CD14-positive monocyte (primary cell): ENCODE results near the gene WDR17. TPM values are rescaled to one million over a fixed set of nuclear protein-coding genes. Genes with fewer than 3 reads are reported as not detected.

ENCODE experiments used
- DNase-seq, 3 donors: peaks; one replicate each; pipeline ENCODE4 v3.0.0-alpha.2; 2011 to 2022
- H2AFZ ChIP-seq: 2 replicates; pipeline ENCODE4 v1.6.0; 2012; ENCODE audit warnings: mild to moderate bottlenecking, low read depth, low read length, inconsistent platforms; ENCODE audit not compliant: insufficient read depth, poor library complexity, severe bottlenecking
- H3K27ac ChIP-seq, 2 donors: 1 replicate in 1 of 2; 2 replicates in 1 of 2; pipeline ENCODE4 v1.5.1; 2012 to 2013; ENCODE audit warnings: low read length in 2 of 2, control low read depth in 1 of 2, inconsistent platforms in 1 of 2, low read depth in 1 of 2, mild to moderate bottlenecking in 1 of 2
- H3K27me3 ChIP-seq, 2 donors: one replicate each; pipeline versions ENCODE4 v1.6.0 to v1.6.1; 2011 to 2013; ENCODE audit warnings: low read length in 2 of 2; ENCODE audit not compliant: control insufficient read depth in 2 of 2, insufficient read depth in 2 of 2
- H3K36me3 ChIP-seq, 2 donors: replicated peaks in 1 of 2; 1 replicate in 1 of 2; 2 replicates in 1 of 2; pipeline versions ENCODE4 v1.5.1 to v1.6.1; 2012 to 2013; ENCODE audit warnings: low read length in 2 of 2, control low read depth in 1 of 2, inconsistent platforms in 1 of 2, mild to moderate bottlenecking in 1 of 2; ENCODE audit not compliant: insufficient read depth in 2 of 2, control insufficient read depth in 1 of 2
- H3K4me1 ChIP-seq, 2 donors: 1 replicate in 1 of 2; 2 replicates in 1 of 2; pipeline versions ENCODE4 v1.5.1 to v1.6.1; 2012 to 2013; ENCODE audit warnings: low read length in 2 of 2, control low read depth in 1 of 2, inconsistent platforms in 1 of 2, mild to moderate bottlenecking in 1 of 2, moderate library complexity in 1 of 2; ENCODE audit not compliant: insufficient read depth in 2 of 2, control insufficient read depth in 1 of 2
- H3K4me2 ChIP-seq: replicated peaks from 2 replicates; pipeline ENCODE3; 2012; ENCODE audit warnings: low read length, moderate library complexity, mild to moderate bottlenecking; ENCODE audit not compliant: poor library complexity, severe bottlenecking; ENCODE audit errors: extremely low read depth
- H3K4me3 ChIP-seq, 3 experiments: fragments of 200-600 bp in 1 of 3; sonication (generic) in 1 of 3; replicated peaks in 1 of 3; 1 replicate in 2 of 3; 2 replicates in 1 of 3; pipeline ENCODE4 v1.5.1; 2011 to 2013; ENCODE audit warnings: low read length in 3 of 3, mild to moderate bottlenecking in 3 of 3, control low read depth in 2 of 3, low read depth in 2 of 3, inconsistent platforms in 1 of 3, moderate library complexity in 1 of 3
- H3K79me2 ChIP-seq: 2 replicates; pipeline ENCODE4 v1.6.0; 2012; ENCODE audit warnings: mild to moderate bottlenecking, control low read depth, inconsistent platforms, low read length, moderate library complexity; ENCODE audit not compliant: insufficient read depth
- H3K9ac ChIP-seq: 2 replicates; pipeline ENCODE4 v1.6.0; 2017; ENCODE audit warnings: low read length, mild to moderate bottlenecking; ENCODE audit not compliant: insufficient read depth, poor library complexity, severe bottlenecking
- H3K9me3 ChIP-seq, 2 donors: replicated peaks in 1 of 2; 1 replicate in 1 of 2; 2 replicates in 1 of 2; pipeline versions ENCODE4 v1.5.1 to v1.6.1; 2012 to 2013; ENCODE audit warnings: low read length in 2 of 2, control low read depth in 1 of 2; ENCODE audit not compliant: control insufficient read depth in 1 of 2, insufficient read depth in 1 of 2
- H4K20me1 ChIP-seq: 2 replicates; pipeline ENCODE4 v1.6.0; 2012; ENCODE audit warnings: mild to moderate bottlenecking, low read length, control low read depth, moderate library complexity; ENCODE audit not compliant: insufficient read depth
- H3K27ac Mint-ChIP-seq, 7 donors: one replicate each; pipeline ENCODE4 v1.8.0; 2020; ENCODE audit warnings: mild to moderate bottlenecking in 7 of 7, mixed read lengths in 7 of 7, moderate library complexity in 6 of 7, inconsistent platforms in 2 of 7
- H3K27me3 Mint-ChIP-seq, 3 donors: one replicate each; pipeline ENCODE4 v1.8.0; 2021 to 2022; ENCODE audit warnings: low read depth in 3 of 3, mild to moderate bottlenecking in 3 of 3, mixed read lengths in 3 of 3, moderate library complexity in 3 of 3, inconsistent platforms in 1 of 3
- H3K36me3 Mint-ChIP-seq, 2 donors: one replicate each; pipeline ENCODE4 v1.8.0; 2020; ENCODE audit warnings: mixed read lengths in 2 of 2, inconsistent platforms in 1 of 2, mild to moderate bottlenecking in 1 of 2
- H3K4me1 Mint-ChIP-seq: one replicate; pipeline ENCODE4 v1.8.0; 2020; ENCODE audit warnings: mild to moderate bottlenecking, mixed read lengths
- H3K4me3 Mint-ChIP-seq, 2 donors: one replicate each; pipeline ENCODE4 v1.8.0; 2020; ENCODE audit warnings: mild to moderate bottlenecking in 2 of 2, mixed read lengths in 2 of 2, moderate library complexity in 1 of 2
- H3K9me3 Mint-ChIP-seq, 7 donors: one replicate each; pipeline ENCODE4 v1.8.0; 2020 to 2022; ENCODE audit warnings: mixed read lengths in 7 of 7, mild to moderate bottlenecking in 6 of 7, moderate library complexity in 6 of 7, inconsistent platforms in 2 of 7
- whole genome bisulfite sequencing: methylation state at CpG from one replicate; pipeline ENCODE4 v1.1.5; 2013; ENCODE audit warnings: missing lambda C conversion rate; ENCODE audit not compliant: insufficient coverage; 5-methylcytosine and 5-hydroxymethylcytosine counted together
- intact Hi-C, 2 donors: fragments of 100-400 bp; cut with micrococcal nuclease; formaldehyde crosslinking; loops; one replicate each; pipeline versions ENCODE4 v1.15.0 to v1.15.1; 2023
- polyA plus RNA-seq, 3 donors: library from polyadenylated mRNA; depleted of rRNA in 1 of 3; unstranded in 2 of 3; stranded (reverse) in 1 of 3; fragments of 300-500 nt in 2 of 3; fragments of >200 nt in 1 of 3; fragmentation: Illumina TruSeq in 2 of 3; gene quantifications; 1 replicate in 2 of 3; 2 replicates in 1 of 3; pipeline ENCODE4 v1.2.3, GENCODE V29; 2012 to 2021
- TF ChIP-seq, protein P1 (sequence below): fragments of 200-600 bp; IDR thresholded peaks from one replicate; pipeline ENCODE4 v1.8.0; 2022; ENCODE audit warnings: antibody characterized with exemption, mild to moderate bottlenecking

Gene WDR17
- polyA plus RNA-seq, 3 donors, result 0.22 to 2.1 (median 1.1) TPM

DNA sequence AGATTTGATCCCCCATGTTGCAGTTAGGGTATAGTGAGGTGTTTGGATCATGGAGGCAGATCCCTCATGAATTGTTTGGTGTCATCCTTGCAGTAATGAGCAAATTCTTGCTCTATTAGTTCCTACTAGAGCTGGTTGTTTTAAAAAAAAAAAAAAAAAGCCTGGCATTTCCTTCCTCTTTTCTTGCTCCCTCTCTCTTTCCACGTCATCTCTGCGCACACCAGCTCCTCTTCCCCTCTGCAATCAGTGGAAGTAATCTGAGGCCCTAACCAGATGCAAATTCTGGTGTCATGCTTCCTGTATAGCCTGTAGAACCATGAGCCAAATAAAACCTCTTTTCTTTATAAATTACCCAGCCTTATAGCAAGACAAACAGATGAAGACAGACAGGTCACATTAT is 24.5 kb downstream of the WDR17 start:
- TF ChIP-seq, protein P1, sequence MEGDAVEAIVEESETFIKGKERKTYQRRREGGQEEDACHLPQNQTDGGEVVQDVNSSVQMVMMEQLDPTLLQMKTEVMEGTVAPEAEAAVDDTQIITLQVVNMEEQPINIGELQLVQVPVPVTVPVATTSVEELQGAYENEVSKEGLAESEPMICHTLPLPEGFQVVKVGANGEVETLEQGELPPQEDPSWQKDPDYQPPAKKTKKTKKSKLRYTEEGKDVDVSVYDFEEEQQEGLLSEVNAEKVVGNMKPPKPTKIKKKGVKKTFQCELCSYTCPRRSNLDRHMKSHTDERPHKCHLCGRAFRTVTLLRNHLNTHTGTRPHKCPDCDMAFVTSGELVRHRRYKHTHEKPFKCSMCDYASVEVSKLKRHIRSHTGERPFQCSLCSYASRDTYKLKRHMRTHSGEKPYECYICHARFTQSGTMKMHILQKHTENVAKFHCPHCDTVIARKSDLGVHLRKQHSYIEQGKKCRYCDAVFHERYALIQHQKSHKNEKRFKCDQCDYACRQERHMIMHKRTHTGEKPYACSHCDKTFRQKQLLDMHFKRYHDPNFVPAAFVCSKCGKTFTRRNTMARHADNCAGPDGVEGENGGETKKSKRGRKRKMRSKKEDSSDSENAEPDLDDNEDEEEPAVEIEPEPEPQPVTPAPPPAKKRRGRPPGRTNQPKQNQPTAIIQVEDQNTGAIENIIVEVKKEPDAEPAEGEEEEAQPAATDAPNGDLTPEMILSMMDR, result no peak
- Histone ChIP-seq H3K27me3 (no peaks in the 10 kb centered on the region), H2AFZ (no peak overlapping the region), H3K27ac (peak overlapping the region in 1 of 2 donors; percentile 74), H3K4me3 (peak overlapping the region in 1 of 3 experiments; percentile 37), H3K4me2 (peak overlapping the region; percentile 31), H3K9ac (no peak overlapping the region), H3K79me2 (no peaks in the 10 kb centered on the region), H3K36me3 (no peaks in the 10 kb centered on the region), H3K9me3 (no peaks in the 10 kb centered on the region), H3K4me1 (peaks cover 17 to 22% of the 10 kb centered on the region in 2 donors), H4K20me1 (no peaks in the 10 kb centered on the region)
- peaks cover 0 to 3% (median 1%) of the 10 kb centered on the region in 3 donors for H3K27me3 Mint-ChIP-seq
- intact Hi-C loops, result no loop called here
- 0% methylated on average over 2 of the region's 2 CpGs for WGBS
- H3K4me1 Mint-ChIP-seq, result peaks cover 26% of the 10 kb centered on the region
- H3K27ac Mint-ChIP-seq, result peak overlapping the region; percentile 70 to 90 (median 82)
- peak; percentile 80 to 87 (median 81) for DNase-seq
- H3K36me3 Mint-ChIP-seq, result no peaks in the 10 kb centered on the region
- H3K9me3 Mint-ChIP-seq, result peaks cover 0 to 13% (median 9%) of the 10 kb centered on the region in 7 donors
- no peak overlapping the region for H3K4me3 Mint-ChIP-seq

DNA sequence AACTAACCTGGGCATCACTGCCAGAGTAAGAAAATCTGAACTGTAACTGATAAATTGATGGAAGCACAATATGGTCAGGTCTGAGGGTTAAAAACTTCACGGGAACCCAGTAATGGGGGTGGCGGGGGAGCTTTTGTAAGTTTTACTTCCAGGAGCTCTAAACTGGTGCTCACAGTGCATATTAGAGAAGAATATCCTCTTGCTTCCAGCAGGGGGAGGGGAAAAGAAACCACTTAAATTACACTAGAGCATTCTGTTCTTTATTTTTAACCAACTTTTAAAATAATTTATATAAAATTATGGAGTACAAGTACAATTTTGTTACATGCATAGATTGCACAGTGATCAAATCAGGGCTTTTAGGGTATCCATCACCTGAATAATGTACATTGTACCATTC is 33.7 kb downstream of the WDR17 start:
- Mint-ChIP-seq H3K36me3 (no peaks in the 10 kb centered on the region), H3K4me3 (no peak overlapping the region), H3K27ac (no peak overlapping the region), H3K9me3 (peaks cover 3 to 10% (median 5%) of the 10 kb centered on the region in 7 donors), H3K27me3 (peaks cover 0 to 3% (median 1%) of the 10 kb centered on the region in 3 donors), H3K4me1 (peaks cover 2% of the 10 kb centered on the region)
- Histone ChIP-seq H3K9ac (no peak overlapping the region), H3K4me3 (no peak overlapping the region), H3K27me3 (no peaks in the 10 kb centered on the region), H3K4me2 (no peak overlapping the region), H3K9me3 (no peaks in the 10 kb centered on the region), H3K79me2 (no peaks in the 10 kb centered on the region), H3K36me3 (no peaks in the 10 kb centered on the region), H2AFZ (no peak overlapping the region), H4K20me1 (no peaks in the 10 kb centered on the region), H3K4me1 (no peaks in the 10 kb centered on the region), H3K27ac (no peak overlapping the region)
- intact Hi-C loops, result no loop called here
- 80% methylated on average over 2 of the region's 2 CpGs for WGBS
- TF ChIP-seq, protein P1, result peak; percentile 44
- no peak for DNase-seq
